Urinary bladder (tissue), 4 donors: Measurements from ENCODE around the gene HINT1. TPM values are rescaled to one million over a fixed set of nuclear protein-coding genes. Genes with fewer than 3 reads are reported as not detected.
A peak's percentile ranks its signal among the peaks of the same experiment; 100 is the strongest.
"Not testable (repeated sequence)": the region's sequence is repeated elsewhere in the genome, so short reads cannot be mapped to it uniquely, and the experiment has no call there.

ENCODE experiments used
- DNase-seq: peaks from one replicate; pipeline ENCODE4 v3.0.0-alpha.2; 2015; ENCODE audit errors: extremely low spot score
- H3K27ac ChIP-seq: one replicate; pipeline ENCODE4 v1.5.1; 2013; ENCODE audit warnings: low read depth, mild to moderate bottlenecking, moderate library complexity
- H3K36me3 ChIP-seq: one replicate; pipeline ENCODE4 v1.6.1; 2013; ENCODE audit warnings: mild to moderate bottlenecking, moderate library complexity; ENCODE audit not compliant: insufficient read depth
- H3K4me1 ChIP-seq: one replicate; pipeline ENCODE4 v1.6.1; 2013; ENCODE audit warnings: mild to moderate bottlenecking, moderate library complexity; ENCODE audit not compliant: insufficient read depth
- H3K4me3 ChIP-seq: one replicate; pipeline ENCODE4 v1.5.1; 2013; ENCODE audit warnings: low read depth, low read length
- WGBS: extraction: QIAGEN DNeasy Blood & Tissue Kit; methylation state at CpG from one replicate; pipeline ENCODE4 v1.1.7; 2013; 5-methylcytosine and 5-hydroxymethylcytosine counted together
- polyA plus RNA-seq: library from polyadenylated mRNA; stranded (reverse); fragments of 200-250 nt; gene quantifications from one replicate; pipeline ENCODE4 v1.2.3, GENCODE V29; 2013
- total RNA-seq: library from RNA; depleted of rRNA; stranded (reverse); fragments of >200 nt; gene quantifications from one replicate; pipeline ENCODE4 v1.2.3, GENCODE V29; 2014
- donor health status: healthy with polysubstance abuse.
- donor health status: healthy.

HINT1 gene
- total and polyA plus RNA-seq, 2 donors = 111 to 239 TPM

- H3K4me3 ChIP-seq = no peak overlapping the region
- WGBS = 31% methylated on average over 9 of the region's 9 CpGs
- peaks cover 4% of the 10 kb centered on the region for H3K36me3 ChIP-seq
- H3K27ac ChIP-seq = peak overlapping the region; percentile 94
- no peaks in the 10 kb centered on the region for H3K4me1 ChIP-seq
- no peak for DNase-seq
Observed at GRCh38 chr5:131163276-131164119, 1.6 kb downstream of the HINT1 start.

GRCh38 chr5:131160134-131160533 is 4.9 kb downstream of the HINT1 start:
- Histone ChIP-seq H3K36me3 (peaks cover 7% of the 10 kb centered on the region), H3K4me1 (no peaks in the 10 kb centered on the region), H3K4me3 (no peak overlapping the region), H3K27ac (no peak overlapping the region)
- WGBS = 85% methylated on average over 2 of the region's 2 CpGs
- DNase-seq = no peak

GRCh38 chr5:131156957-131157356 is 8.1 kb downstream of the HINT1 start:
- Histone ChIP-seq H3K4me1 (no peaks in the 10 kb centered on the region), H3K36me3 (peaks cover 7% of the 10 kb centered on the region), H3K27ac (no peak overlapping the region), H3K4me3 (no peak overlapping the region)
- DNase-seq = no peak
- WGBS = 95% methylated on average over 5 of the region's 5 CpGs

DNA sequence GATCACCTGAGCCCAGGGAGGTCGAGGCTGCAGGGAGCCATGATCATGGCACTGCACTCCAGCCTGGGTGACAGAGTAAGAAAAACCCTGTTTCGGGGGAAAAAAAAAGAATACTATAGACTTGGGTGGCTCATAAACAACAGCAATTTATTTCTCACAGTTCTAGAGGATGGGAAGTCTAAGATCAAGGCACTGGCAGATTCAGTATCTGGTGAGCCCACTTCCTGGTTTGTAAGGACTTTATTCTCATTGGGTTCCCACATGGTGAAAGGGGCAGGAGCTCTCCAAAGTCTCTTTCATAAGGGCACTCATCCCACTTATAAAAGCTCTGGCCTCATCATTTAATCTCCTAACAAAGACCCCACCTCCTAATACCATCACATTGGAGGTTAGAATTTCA is 8.7 kb downstream of the HINT1 start:
- H3K27ac ChIP-seq = no peak overlapping the region
- H3K4me3 ChIP-seq = no peak overlapping the region
- peaks cover 7% of the 10 kb centered on the region for H3K36me3 ChIP-seq
- no peaks in the 10 kb centered on the region for H3K4me1 ChIP-seq
- 93% methylated on average over 2 of the region's 2 CpGs for WGBS
- DNase-seq = no peak

DNA sequence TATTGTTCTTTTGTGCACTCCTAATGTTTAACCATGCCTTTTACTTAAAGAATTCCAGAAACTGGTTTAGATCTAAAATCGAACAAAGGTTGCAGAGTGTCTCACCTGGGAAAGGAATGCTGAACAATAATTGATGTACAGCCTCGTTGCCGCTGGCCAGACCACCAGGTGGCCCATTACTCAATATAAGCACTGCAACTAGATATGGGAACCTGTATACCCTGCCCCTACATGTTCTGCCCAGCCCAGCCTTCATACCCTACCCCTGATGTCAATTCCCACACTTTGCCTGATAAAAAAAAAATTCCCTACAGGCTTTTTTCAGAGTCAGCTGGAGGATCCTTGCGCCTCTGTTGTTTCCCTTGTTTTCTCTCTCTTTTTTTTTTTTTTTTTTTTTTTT is 13.8 kb downstream of the HINT1 start:
- Histone ChIP-seq H3K4me3 (no peak overlapping the region), H3K27ac (no peak overlapping the region), H3K36me3 (no peaks in the 10 kb centered on the region), H3K4me1 (no peaks in the 10 kb centered on the region)
- WGBS = 91% methylated on average over 4 of the region's 4 CpGs
- DNase-seq = no peak

DNA sequence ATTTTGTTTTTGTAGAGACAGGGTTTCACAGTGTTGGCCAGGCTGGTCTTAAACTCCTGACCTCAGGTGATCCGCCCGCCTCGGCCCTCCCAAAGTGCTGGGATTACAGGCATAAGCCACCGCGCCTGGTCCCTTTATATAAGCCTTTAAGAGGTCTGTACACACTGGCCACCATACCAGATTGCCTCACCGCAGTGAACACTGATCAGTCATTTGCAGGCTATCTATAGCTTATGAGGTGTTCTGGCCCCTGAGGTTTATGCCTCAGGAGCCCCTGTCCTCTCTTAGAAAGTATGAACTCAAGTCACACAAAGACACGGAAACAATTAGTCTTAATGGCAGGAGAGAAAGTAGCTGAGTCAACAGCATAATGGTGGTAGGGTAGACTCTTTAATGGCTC is 14.6 kb downstream of the HINT1 start:
- Histone ChIP-seq H3K27ac (no peak overlapping the region), H3K4me1 (no peaks in the 10 kb centered on the region), H3K4me3 (no peak overlapping the region), H3K36me3 (no peaks in the 10 kb centered on the region)
- DNase-seq = no peak
- WGBS = 90% methylated on average over 7 of the region's 7 CpGs

GRCh38 chr5:131148835-131149234 is 16.2 kb downstream of the HINT1 start:
- no peaks in the 10 kb centered on the region for H3K36me3 ChIP-seq
- no peaks in the 10 kb centered on the region for H3K4me1 ChIP-seq
- no peak for DNase-seq
- WGBS = 68% methylated on average over 2 of the region's 2 CpGs
- H3K4me3 ChIP-seq = no peak overlapping the region
- no peak overlapping the region for H3K27ac ChIP-seq

DNA sequence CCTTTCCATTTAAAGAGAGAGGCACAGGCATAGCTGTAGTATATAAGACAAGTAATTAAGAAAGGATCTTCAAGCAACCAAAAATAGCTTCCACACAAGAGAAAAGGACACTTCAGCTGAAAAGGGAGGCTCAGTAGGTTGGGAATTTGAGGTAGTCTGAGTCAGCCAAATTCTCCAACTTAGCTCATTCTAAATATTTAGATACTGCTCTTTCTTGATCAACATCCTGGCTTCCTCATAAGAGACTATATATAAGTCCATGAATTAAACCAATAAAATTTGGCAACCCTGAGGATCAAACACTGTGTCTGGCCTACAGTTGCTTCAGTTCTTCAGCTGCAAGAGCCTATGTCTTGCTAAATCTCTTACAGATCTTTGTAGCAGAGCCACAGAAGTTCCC is 17.8 kb downstream of the HINT1 start:
- no peaks in the 10 kb centered on the region for H3K36me3 ChIP-seq
- H3K4me3 ChIP-seq = no peak overlapping the region
- H3K4me1 ChIP-seq = no peaks in the 10 kb centered on the region
- no peak for DNase-seq
- H3K27ac ChIP-seq = no peak overlapping the region

DNA sequence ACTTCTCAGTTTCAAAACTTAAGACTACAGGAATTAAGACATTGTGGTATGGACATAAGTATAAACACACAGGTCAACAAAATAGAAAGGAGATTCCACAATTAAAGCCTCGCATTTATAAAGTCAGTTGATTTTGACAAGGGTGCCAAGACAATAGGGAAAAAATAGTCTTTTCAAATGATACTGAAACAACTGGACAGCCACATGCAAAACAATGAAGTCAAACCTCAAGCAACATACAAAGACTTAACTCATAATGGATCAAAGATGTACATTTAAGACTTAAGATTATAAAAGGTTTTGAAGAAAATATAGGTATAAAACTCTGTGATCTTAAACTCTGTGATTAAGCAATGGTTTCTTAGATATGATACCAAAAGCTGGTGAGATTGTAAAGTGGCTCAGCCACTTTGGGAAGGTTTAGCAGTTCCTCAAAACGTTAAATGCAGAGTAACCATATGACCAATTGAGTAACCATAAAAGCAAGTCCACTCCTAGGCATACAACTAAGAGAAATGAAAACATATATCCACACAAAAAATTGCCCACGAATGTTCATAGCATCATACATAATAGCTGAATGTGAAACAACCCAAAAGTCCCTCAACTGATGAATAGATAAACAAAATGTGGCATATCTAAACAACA is 22.0 kb downstream of the HINT1 start:
- H3K27ac ChIP-seq = no peak overlapping the region
- H3K36me3 ChIP-seq = no peaks in the 10 kb centered on the region
- WGBS = 59% methylated on average over 3 of the region's 3 CpGs
- no peak for DNase-seq
- H3K4me3 ChIP-seq = no peak overlapping the region
- H3K4me1 ChIP-seq = no peaks in the 10 kb centered on the region

GRCh38 chr5:131139321-131139720 is 25.7 kb downstream of the HINT1 start:
- DNase-seq = no peak
- no peak overlapping the region for H3K4me3 ChIP-seq
- no peaks in the 10 kb centered on the region for H3K36me3 ChIP-seq
- over 99% methylated on average over 2 of the region's 2 CpGs for WGBS
- H3K4me1 ChIP-seq = no peaks in the 10 kb centered on the region
- H3K27ac ChIP-seq = no peak overlapping the region

- not testable (repeated sequence) for H3K4me1 ChIP-seq, H3K4me3 ChIP-seq, H3K36me3 ChIP-seq, H3K27ac ChIP-seq, DNase-seq
- 82% methylated on average over 5 of the region's 5 CpGs for WGBS
Observed at GRCh38 chr5:131138406-131138805, 26.6 kb downstream of the HINT1 start.

GRCh38 chr5:131133091-131133490 is 32.0 kb downstream of the HINT1 start:
- not testable (repeated sequence) for H3K36me3 ChIP-seq, H3K4me3 ChIP-seq, H3K27ac ChIP-seq, DNase-seq, H3K4me1 ChIP-seq
- 88% methylated on average over 1 of the region's 2 CpGs for WGBS

DNA sequence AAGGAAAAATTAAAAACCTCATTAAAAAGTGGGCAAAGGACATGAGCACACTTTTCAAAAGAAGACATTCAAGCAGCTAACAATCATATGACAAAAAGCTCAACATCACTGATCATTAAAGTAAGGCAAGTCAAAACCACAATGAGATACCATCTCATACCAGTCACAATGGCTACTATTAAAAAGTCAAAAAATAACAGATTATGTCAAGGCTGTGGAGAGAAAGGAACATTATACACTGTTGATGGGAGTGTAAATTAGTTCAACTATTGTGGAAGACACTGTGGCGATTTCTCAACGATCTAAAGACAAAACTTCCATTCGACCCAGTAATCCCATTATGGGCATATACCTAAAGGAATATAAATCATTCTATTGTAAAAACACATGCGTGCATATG is 35.8 kb downstream of the HINT1 start:
- DNase-seq = no peak
- H3K4me1 ChIP-seq = no peaks in the 10 kb centered on the region
- no peaks in the 10 kb centered on the region for H3K36me3 ChIP-seq
- H3K27ac ChIP-seq = no peak overlapping the region
- 86% methylated on average over 4 of the region's 4 CpGs for WGBS
- no peak overlapping the region for H3K4me3 ChIP-seq

- H3K4me1 ChIP-seq, DNase-seq, H3K36me3 ChIP-seq, H3K4me3 ChIP-seq, H3K27ac ChIP-seq: not testable (repeated sequence)
- 97% methylated on average over 2 of the region's 2 CpGs for WGBS
Observed at GRCh38 chr5:131127244-131127643, 37.8 kb downstream of the HINT1 start.
